Measurements from ENCODE around the gene TTC7B. TPM values are rescaled to one million over a fixed set of nuclear protein-coding genes. Genes with fewer than 3 reads are reported as not detected.

The TTC7B gene
- total RNA-seq, 4 donors from 2014 or later, result 0.18 to 53.6 (median 11.2) TPM

DNA sequence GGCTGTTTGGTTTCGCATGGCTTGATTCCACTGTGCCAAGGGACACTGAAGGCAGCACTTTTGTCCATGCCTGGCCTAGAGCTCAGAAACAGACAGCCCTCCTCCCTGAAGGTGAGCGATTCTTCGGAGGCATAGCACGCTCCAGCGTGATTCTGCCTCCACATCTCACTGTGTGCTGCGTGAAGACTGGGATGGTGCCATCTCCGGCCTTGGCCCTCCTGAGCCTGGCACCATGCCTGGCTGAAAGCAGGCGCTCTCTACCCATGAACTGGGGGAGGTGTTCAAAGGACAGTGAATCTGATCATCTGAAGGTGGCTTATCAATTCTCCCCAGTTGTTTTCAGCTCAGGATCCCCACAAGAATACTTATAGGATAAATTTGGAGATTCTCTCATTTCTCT lies 187.4 kb downstream of the TTC7B start:
- Histone ChIP-seq H3K27me3 (no peaks in the 10 kb centered on the region), H3K9me3 (no peaks in the 10 kb centered on the region), H3K4me1 (peaks cover 0 to 7% (median 0%) of the 10 kb centered on the region in 4 donors), H3K4me3 (no peak overlapping the region), H3K27ac (peak overlapping the region in 1 of 4 donors; percentile 28), H3K36me3 (no peaks in the 10 kb centered on the region)
- no peak for DNase-seq
- TF ChIP-seq POLR2A (IDR thresholded peaks at IDR 0.05) (no peak), CTCF (IDR thresholded peaks at IDR 0.05) (no peak)

GRCh38 chr14:90627478-90627877 lies 188.8 kb downstream of the TTC7B start:
- no peak for TF ChIP-seq POLR2A (IDR thresholded peaks at IDR 0.05)
- TF ChIP-seq CTCF (IDR thresholded peaks at IDR 0.05), result no peak
- DNase-seq, result no peak
- peaks cover 0 to 7% (median 0%) of the 10 kb centered on the region in 4 donors for H3K4me1 ChIP-seq
- H3K9me3 ChIP-seq, result no peaks in the 10 kb centered on the region
- H3K4me3 ChIP-seq, result no peak overlapping the region
- H3K36me3 ChIP-seq, result no peaks in the 10 kb centered on the region
- no peaks in the 10 kb centered on the region for H3K27me3 ChIP-seq
- H3K27ac ChIP-seq, result peak overlapping the region in 1 of 4 donors; percentile 54

GRCh38 chr14:90626550-90626949 lies 189.7 kb downstream of the TTC7B start:
- Histone ChIP-seq H3K36me3 (no peaks in the 10 kb centered on the region), H3K4me3 (no peak overlapping the region), H3K4me1 (peaks cover 0 to 7% (median 0%) of the 10 kb centered on the region in 4 donors), H3K27ac (peak overlapping the region in 1 of 4 donors; percentile 54), H3K27me3 (no peaks in the 10 kb centered on the region), H3K9me3 (no peaks in the 10 kb centered on the region)
- TF ChIP-seq POLR2A (IDR thresholded peaks at IDR 0.05) (no peak), CTCF (IDR thresholded peaks at IDR 0.05) (no peak)
- no peak for DNase-seq

- Histone ChIP-seq H3K4me1 (peaks cover 0 to 7% (median 0%) of the 10 kb centered on the region in 4 donors), H3K27ac (peak overlapping the region in 1 of 4 donors; percentile 47)
- TF ChIP-seq CTCF (IDR thresholded peaks at IDR 0.05) (no peak), POLR2A (IDR thresholded peaks at IDR 0.05) (no peak)
Observed at GRCh38 chr14:90625445-90625844, 190.8 kb downstream of the TTC7B start.

GRCh38 chr14:90624732-90625400 lies 191.4 kb downstream of the TTC7B start:
- peaks cover 0 to 6% (median 0%) of the 10 kb centered on the region in 4 donors for H3K4me1 ChIP-seq
- H3K4me3 ChIP-seq, result no peak overlapping the region
- no peaks in the 10 kb centered on the region for H3K9me3 ChIP-seq
- H3K27me3 ChIP-seq, result no peaks in the 10 kb centered on the region
- peak overlapping the region in 1 of 4 donors; percentile 47 for H3K27ac ChIP-seq
- DNase-seq, result no peak
- no peaks in the 10 kb centered on the region for H3K36me3 ChIP-seq
- TF ChIP-seq CTCF (IDR thresholded peaks at IDR 0.05) (no peak), POLR2A (IDR thresholded peaks at IDR 0.05) (no peak)

More at GRCh38 chr14:90625445-90625844, 190.8 kb downstream of the TTC7B start:
- H3K9me3 ChIP-seq, result no peaks in the 10 kb centered on the region
- H3K4me3 ChIP-seq, result no peak overlapping the region
- no peak for DNase-seq
- H3K27me3 ChIP-seq, result no peaks in the 10 kb centered on the region
- H3K36me3 ChIP-seq, result no peaks in the 10 kb centered on the region

Measured in Peyer's patch (tissue), 4 donors.